NCI-H2227 (cell line): ENCODE measurements around the gene DUSP15.
"Not testable (repeated sequence)": the region's sequence is repeated elsewhere in the genome, so short reads cannot be mapped to it uniquely, and the experiment has no call there.

ENCODE experiments used
- DNase-seq: peaks from one replicate; lab custom pipeline; 2025; ENCODE audit not compliant: unreplicated experiment; lab: John Stamatoyannopoulos, UW

DUSP15 gene

GRCh38 chr20:31824125-31824485 is 46.2 kb downstream of the DUSP15 start:
- DNase-seq = no peak

GRCh38 chr20:31823360-31824124 is 46.8 kb downstream of the DUSP15 start:
- no peak for DNase-seq

DNA sequence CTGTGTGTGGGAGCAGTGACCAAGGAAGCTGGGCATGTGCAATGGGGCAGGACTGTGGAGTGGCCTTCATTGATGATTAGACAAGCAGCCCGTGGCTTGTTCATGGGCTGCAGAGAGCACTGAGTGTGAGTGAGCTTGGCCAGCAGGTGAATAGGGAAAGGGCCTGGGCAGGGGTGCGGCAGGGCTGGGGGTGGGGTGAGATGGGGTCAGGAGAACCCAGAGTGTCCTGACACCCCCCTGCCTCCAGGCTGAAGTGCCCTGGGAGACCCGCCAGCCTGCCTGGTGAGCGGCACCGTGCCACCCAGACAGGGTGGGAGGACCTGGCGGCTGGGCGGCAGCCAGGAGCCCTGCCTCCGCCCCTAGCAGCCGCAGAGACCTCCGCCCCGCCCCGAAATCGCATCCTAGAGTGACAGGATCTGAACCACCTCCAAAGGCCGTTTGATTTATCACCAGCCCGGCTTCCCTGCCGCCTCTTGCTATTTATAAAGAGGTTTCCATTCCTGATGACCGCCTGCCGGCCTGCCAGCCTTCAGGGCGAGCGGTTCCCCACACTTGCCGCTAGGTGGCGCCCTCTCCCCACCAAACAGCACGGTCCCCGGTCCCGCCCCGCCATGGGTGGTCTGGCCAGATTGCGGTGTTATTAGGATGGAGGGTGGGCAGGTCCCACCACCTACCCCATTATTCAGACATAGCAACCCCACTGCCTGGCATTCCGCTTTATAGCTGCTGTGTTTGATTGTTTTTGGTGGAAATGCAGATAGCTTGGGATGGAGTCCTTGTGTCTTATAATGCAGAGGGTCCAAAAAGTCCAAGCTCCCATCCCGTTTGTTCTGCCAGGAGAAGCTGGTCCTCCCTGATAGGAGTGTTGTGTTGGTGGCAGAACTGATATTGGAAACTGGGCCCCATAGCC is 47.7 kb downstream of the DUSP15 start:
- DNase-seq = peak; percentile 88

DNA sequence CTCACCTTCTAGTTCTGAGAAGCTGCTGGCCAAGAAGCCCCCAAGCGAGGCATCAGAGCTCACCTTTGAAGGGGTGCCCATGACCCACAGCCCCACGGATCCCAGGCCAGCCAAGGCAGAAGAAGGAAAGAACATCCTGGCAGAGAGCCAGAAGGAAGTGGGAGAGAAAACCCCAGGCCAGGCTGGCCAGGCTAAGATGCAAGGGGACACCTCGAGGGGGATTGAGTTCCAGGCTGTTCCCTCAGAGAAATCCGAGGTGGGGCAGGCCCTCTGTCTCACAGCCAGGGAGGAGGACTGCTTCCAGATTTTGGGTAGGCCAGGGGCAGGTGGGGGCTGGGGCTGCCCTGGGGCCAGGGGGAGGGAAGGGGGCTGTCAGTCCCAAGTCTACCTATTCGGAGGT is 48.9 kb downstream of the DUSP15 start:
- no peak for DNase-seq

DNA sequence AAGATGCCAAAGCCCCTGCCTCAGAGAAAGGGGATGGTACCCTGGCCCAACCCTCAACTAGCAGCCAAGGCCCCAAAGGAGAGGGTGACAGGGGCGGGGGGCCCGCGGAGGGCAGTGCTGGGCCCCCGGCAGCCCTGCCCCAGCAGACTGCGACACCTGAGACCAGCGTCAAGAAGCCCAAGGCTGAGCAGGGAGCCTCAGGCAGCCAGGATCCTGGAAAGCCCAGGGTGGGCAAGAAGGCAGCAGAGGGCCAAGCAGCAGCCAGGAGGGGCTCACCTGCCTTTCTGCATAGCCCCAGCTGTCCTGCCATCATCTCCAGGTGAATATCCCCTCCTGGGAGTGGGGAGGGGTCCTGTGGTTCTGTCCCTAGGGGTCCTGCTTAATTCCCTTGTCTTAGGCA is 50.1 kb downstream of the DUSP15 start:
- DNase-seq = no peak

GRCh38 chr20:31819083-31819784 is 51.1 kb downstream of the DUSP15 start, which contains the start of gene MYLK2:
MYLK2 (plus strand) TSS chr20:31819356; CDS start chr20:31819581, 225 bp downstream.
- DNase-seq = no peak

DNA sequence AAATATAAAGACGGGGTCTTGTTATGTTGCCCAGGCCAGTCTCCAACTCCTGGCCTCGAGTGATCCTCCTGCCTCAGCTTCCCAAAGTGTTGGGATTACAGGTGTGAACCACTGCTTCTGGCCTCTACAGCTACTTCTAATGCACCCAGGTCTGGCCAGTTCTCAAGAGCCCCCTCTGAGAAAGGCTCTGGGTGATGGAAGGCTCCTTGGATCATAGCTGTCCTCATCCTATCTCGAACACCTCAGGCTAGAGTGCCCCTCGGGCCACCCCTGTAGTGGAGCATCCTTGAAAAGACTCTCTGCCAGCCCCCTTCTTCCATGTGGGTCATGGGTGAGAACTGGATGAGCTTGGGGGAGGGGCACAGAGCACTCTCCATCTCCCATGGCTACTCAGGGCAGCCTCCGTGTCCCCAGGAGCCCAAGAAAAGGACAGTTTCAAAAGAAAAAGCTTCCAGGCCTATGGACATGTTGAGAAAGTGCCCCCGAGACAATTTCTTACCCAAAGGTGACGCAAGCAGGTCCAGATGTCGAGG is 51.9 kb downstream of the DUSP15 start:
- DNase-seq = no peak

- no peak for DNase-seq
These were observed 52.9 kb downstream of the DUSP15 start for GRCh38 chr20:31817461-31817860.

DNA sequence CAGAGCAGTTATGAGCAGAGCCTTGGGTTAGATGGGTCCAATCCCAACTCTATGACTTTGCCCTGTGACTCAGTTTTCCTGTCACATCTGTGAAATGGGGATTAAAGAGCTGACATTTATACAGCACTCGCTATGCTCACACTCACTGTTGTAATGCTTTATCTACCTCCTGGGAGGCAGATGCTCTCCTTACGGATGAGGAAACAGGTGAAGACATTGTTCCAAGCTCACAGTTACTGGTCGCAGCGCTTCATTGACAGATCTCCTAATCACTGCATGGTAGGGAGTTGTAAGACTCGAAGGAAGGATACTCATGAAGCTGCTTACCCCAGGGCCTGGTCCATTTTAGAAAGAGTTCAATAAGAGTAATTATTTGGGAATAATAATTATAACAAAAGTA is 54.1 kb downstream of the DUSP15 start:
- DNase-seq = no peak

DNA sequence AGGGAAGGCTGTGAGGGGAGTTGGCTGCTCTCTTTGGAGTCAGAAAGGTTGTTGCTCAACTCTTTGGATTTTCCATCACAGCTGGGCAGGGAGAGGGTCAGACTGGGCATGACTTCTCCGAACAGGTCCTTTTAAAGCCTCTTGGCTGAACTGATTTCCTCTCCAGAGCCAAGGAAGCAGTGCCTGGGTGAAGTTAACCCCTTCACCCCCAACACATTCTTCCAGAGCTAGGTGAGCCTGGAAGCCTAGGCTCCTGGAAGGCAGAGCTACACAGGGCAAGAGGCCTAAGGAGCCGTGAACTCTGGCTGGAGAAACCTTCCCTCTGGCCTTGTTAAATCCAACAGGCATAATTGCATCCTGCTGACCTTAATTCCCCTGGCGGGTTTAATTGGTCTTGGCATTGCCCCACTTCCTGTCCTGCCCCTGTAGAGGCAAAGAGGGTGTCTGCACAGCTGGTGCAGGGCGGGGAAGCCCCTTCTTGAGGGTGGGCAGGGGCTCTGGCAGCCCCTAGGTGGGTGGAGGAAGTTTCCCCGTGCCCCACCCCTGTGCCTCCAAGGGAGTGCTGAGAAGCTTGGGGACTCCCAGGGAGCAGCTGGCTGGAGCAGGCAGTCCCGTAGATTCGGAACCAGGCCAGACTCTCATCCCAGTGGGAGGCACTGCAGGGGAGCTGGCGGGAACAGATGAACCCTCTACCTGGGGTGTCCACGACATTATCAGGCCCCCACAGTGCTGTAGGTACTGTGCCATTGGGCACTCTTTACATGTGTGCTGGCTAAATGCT is 54.7 kb downstream of the DUSP15 start:
- DNase-seq = peak; percentile 32

GRCh38 chr20:31814142-31814541 is 56.2 kb downstream of the DUSP15 start:
- DNase-seq = not testable (repeated sequence)

- DNase-seq = no peak
These were observed 56.7 kb downstream of the DUSP15 start for GRCh38 chr20:31813611-31814010.

DNA sequence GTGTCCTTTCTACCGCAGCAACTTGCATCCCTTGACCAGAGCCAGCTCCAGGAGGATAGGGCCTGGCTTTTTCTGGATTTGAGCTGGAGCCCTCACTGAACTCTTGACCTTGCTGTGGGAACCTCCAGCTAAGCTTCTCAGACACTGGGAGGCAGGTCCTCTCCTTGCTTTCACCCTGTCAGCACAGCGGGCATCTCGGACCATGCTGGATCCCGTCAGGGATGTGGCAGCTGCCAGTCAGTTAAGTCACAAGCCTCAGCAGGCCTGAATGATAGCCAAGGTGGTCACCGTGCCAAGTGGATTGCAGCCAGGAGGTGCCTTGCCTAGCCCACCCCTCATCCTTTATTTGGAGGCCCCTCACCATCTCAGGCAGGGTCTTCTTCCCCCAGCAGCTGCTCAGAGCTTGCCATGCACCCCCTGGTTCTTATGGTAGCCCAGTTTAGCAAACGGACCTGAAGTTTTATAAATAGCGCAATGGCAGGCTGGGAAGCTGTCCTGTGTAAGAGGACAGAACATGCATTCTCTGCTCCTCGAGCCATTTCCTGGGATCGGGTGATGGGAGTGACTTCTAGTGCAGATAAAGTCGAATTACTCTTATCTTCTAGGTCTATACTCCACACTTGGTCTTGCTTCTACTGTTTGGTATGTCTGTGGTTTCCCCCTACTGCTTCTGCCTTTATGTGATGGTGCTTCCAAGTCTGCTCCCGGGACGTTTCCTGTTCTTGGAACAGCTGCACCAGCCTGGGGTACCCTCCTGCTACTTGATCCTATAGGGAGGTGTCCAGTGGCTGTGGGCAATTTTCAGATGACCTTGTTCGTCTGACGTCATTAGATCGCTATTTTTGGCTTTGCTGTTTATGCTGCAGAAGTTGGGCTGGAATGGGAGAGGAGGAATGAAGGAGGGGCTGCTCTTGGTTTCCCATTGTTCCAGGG is 58.3 kb downstream of the DUSP15 start:
- peak; percentile 33 for DNase-seq

DNA sequence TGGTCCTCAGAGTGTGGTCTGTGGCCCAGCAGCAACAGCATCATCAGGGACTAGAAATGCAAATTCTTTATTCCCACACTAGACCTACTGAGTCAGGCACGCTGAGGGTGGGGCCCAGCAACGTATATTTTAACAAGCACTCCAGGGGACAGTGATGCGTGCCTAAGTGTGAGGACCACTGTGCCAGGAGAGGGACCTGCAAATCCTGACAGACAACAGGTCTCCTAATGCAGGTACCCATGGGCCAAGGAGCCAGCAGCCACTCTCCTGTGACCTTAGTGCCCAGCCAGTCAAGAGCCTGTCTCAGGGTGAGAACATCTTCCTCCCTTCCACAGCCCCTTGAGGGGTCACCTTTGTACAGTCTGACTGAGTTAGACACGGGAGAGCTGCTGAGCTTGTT is 59.1 kb downstream of the DUSP15 start:
- DNase-seq = no peak
